Ectodermal cell (in vitro differentiated cells): ENCODE results near the gene GPR108.

Source experiments
- H3K27ac ChIP-seq: 2 replicates; pipeline ENCODE4 v1.7.0; 2013; ENCODE audit warnings: mild to moderate bottlenecking, low read depth, low read length; ENCODE audit not compliant: insufficient read depth, poor library complexity, severe bottlenecking
- H3K27me3 ChIP-seq: 2 replicates; pipeline ENCODE4 v1.7.0; 2013; ENCODE audit warnings: mild to moderate bottlenecking, low read length; ENCODE audit not compliant: insufficient read depth, control insufficient read depth, poor library complexity, severe bottlenecking
- H3K36me3 ChIP-seq: one replicate; pipeline ENCODE4 v1.7.0; 2013; ENCODE audit warnings: low read length; ENCODE audit not compliant: control insufficient read depth, insufficient read depth
- H3K4me1 ChIP-seq: one replicate; pipeline ENCODE4 v1.7.0; 2013; ENCODE audit warnings: low read length; ENCODE audit not compliant: control insufficient read depth, insufficient read depth
- H3K4me3 ChIP-seq: 2 replicates; pipeline ENCODE4 v1.7.0; 2013; ENCODE audit warnings: low read depth, low read length, control low read depth; ENCODE audit not compliant: insufficient read depth
- H3K9me3 ChIP-seq: 2 replicates; pipeline ENCODE4 v1.7.0; 2013; ENCODE audit warnings: mild to moderate bottlenecking, low read length, moderate library complexity; ENCODE audit not compliant: control insufficient read depth
- WGBS, 2 experiments: methylation state at CpG; one replicate each; pipeline ENCODE4 v1.1.7; 2013; ENCODE audit warnings: missing lambda C conversion rate in 2 of 2; 5-methylcytosine and 5-hydroxymethylcytosine counted together

GPR108 gene

GRCh38 chr19:6737873-6738786 lies 750 bp upstream of the GPR108 start:
- peaks cover 32% of the 10 kb centered on the region for H3K4me1 ChIP-seq
- 25% methylated on average over 13 of the region's 13 CpGs for WGBS, 2 experiments
- H3K27ac ChIP-seq = peak overlapping the region; percentile 72
- no peaks in the 10 kb centered on the region for H3K36me3 ChIP-seq
- no peak overlapping the region for H3K4me3 ChIP-seq
- no peaks in the 10 kb centered on the region for H3K9me3 ChIP-seq
- no peaks in the 10 kb centered on the region for H3K27me3 ChIP-seq

GRCh38 chr19:6736917-6737283 lies 480 bp downstream of the GPR108 start:
- Histone ChIP-seq H3K27me3 (no peaks in the 10 kb centered on the region), H3K4me1 (peaks cover 21% of the 10 kb centered on the region), H3K9me3 (no peaks in the 10 kb centered on the region), H3K36me3 (peaks cover 3% of the 10 kb centered on the region), H3K27ac (peak overlapping the region; percentile 99), H3K4me3 (peak overlapping the region; percentile 76)
- WGBS, 2 experiments = 1% methylated on average over 16 of the region's 16 CpGs

- peaks cover 3% of the 10 kb centered on the region for H3K36me3 ChIP-seq
- peak overlapping the region; percentile 99 for H3K27ac ChIP-seq
These were observed 1.0 kb downstream of the GPR108 start for GRCh38 chr19:6736169-6736916.

DNA sequence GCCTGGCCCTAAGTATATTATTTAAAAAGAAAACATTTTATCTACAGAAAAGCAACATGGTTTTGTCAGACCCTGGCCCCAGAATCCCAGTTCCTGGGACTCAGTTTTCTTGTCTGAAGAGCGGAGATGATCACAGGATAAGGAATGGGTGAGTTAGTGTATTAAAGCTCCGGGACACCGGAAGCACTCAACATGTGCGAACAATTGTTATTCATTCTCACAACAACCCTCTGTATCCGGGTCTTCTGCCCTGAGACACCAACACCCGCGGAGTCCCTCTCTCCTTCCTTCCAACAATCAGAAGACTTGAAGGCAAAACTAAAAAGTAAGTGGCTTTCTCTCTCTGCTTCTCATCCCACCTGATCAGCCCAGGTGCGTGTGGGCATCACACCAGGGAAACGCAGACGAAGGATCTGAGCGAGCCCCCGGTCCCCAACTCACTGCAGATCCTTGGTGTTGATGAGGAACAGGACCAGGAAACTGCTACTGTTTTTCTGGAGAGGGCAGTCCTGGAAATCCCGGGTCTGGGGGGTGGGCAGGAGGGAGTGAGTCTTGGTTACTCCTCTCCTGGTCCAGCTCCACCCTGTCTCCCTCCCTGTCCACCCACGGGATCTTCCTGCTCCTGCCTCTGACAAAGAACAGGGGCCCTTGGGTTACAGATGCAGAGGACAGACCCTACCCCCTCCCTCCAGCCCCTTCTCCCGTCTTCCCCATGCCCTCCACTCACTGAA lies 2.0 kb downstream of the GPR108 start:
- H3K4me3 ChIP-seq = no peak overlapping the region
- H3K27ac ChIP-seq = no peak overlapping the region
- 45 to 55% methylated on average over 15 of the region's 15 CpGs for WGBS, 2 experiments

More at GRCh38 chr19:6736169-6736916, 1.0 kb downstream of the GPR108 start:
- 40 to 45% methylated on average over 25 of the region's 25 CpGs for WGBS, 2 experiments
- Histone ChIP-seq H3K9me3 (no peaks in the 10 kb centered on the region), H3K4me3 (peak overlapping the region; percentile 76), H3K4me1 (peaks cover 21% of the 10 kb centered on the region), H3K27me3 (no peaks in the 10 kb centered on the region)

DNA sequence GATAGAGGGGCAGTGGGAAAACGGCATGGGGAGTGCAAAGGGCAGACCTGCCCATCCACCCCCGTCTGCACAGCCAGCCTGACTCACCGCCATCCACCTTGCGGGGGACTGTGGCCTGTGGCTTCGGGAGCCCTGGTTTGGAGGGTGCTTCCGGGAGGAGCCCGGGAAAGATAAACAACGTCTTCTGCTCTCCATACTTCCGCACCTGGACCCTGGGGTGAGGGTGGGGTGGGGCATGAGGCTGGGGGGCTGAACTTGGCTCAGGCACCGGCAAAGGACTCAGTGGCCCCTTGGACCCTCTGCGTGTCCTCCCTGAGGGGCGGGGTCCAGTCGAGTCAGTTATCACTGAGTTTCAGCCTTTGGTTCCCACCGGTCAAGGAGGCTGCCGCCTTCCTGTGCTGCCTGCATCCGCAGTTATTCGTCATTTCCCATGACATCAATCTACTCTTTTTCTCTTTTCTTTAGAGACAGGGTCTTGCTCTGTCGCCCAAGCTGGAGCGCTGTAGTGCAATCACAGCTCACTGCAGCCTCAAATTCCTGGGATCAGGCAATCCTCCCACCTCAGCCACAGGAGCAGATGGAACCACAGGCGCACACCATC lies 3.2 kb downstream of the GPR108 start:
- 88 to 91% methylated on average over 20 of the region's 20 CpGs for WGBS, 2 experiments
- Histone ChIP-seq H3K27me3 (no peaks in the 10 kb centered on the region), H3K4me1 (peaks cover 21% of the 10 kb centered on the region), H3K4me3 (no peak overlapping the region), H3K9me3 (no peaks in the 10 kb centered on the region), H3K27ac (no peak overlapping the region), H3K36me3 (peaks cover 3% of the 10 kb centered on the region)

More for the DNA sequence above, 2.0 kb downstream of the GPR108 start:
- Histone ChIP-seq H3K4me1 (peaks cover 21% of the 10 kb centered on the region), H3K9me3 (no peaks in the 10 kb centered on the region), H3K36me3 (peaks cover 3% of the 10 kb centered on the region), H3K27me3 (no peaks in the 10 kb centered on the region)

- peaks cover 3% of the 10 kb centered on the region for H3K36me3 ChIP-seq
- no peaks in the 10 kb centered on the region for H3K27me3 ChIP-seq
- WGBS, 2 experiments = 92% methylated on average over 29 of the region's 29 CpGs
- H3K27ac ChIP-seq = no peak overlapping the region
- no peaks in the 10 kb centered on the region for H3K9me3 ChIP-seq
- H3K4me3 ChIP-seq = no peak overlapping the region
- peaks cover 15% of the 10 kb centered on the region for H3K4me1 ChIP-seq
These were observed 3.9 kb downstream of the GPR108 start for GRCh38 chr19:6733338-6734095.

- no peaks in the 10 kb centered on the region for H3K27me3 ChIP-seq
- H3K36me3 ChIP-seq = peaks cover 3% of the 10 kb centered on the region
- no peak overlapping the region for H3K4me3 ChIP-seq
- whole genome bisulfite sequencing, 2 experiments = 96% methylated on average over 21 of the region's 21 CpGs
- H3K4me1 ChIP-seq = peaks cover 10% of the 10 kb centered on the region
- no peak overlapping the region for H3K27ac ChIP-seq
- H3K9me3 ChIP-seq = no peaks in the 10 kb centered on the region
These were observed 4.5 kb downstream of the GPR108 start for GRCh38 chr19:6732803-6733337.

DNA sequence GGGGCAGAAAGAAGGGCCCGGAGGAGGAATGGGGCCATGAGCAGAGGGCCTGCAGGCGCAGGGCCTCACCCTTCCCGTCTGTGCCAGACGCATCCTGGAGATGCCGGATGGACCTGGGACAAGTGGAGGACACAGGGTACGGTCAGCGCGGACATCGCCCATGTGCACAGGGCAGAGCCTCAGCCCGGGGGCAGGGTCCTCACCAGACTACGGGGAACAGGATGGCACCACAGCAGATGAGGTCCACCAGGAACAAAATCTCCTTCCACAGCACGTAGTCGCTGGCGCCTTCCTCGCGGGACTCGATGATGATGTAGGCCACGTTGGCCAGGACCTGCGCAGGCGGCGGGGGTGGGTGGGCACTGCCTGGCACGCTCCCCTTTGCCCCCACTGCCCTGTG lies 5.6 kb downstream of the GPR108 start:
- no peaks in the 10 kb centered on the region for H3K9me3 ChIP-seq
- no peak overlapping the region for H3K27ac ChIP-seq
- peaks cover 3% of the 10 kb centered on the region for H3K36me3 ChIP-seq

More for the DNA sequence above, 5.6 kb downstream of the GPR108 start:
- 92 to 94% methylated on average over 22 of the region's 22 CpGs for WGBS, 2 experiments
- Histone ChIP-seq H3K27me3 (no peaks in the 10 kb centered on the region), H3K4me1 (peaks cover 10% of the 10 kb centered on the region), H3K4me3 (no peak overlapping the region)
